ENCODE results near the gene LRIT1. TPM values are rescaled to one million over a fixed set of nuclear protein-coding genes. Genes with fewer than 3 reads are reported as not detected.

LRIT1 gene
- total and polyA plus RNA-seq, 2 of the 8 experiments (the other 6 are each of a cell fraction or from before 2014, with no cell fraction given) = 0.03 TPM; not detected in 1

GRCh38 chr10:84205049-84205852 is 36.1 kb downstream of the LRIT1 start:
- Histone ChIP-seq H3K79me2 (ENCODE audit: control insufficient read depth in 1 of 2, insufficient read depth in 2 of 2, low read length in 2 of 2) (no peaks in the 10 kb centered on the region), H3K14ac (ENCODE audit: insufficient read length) (no peak overlapping the region), H3K79me1 (ENCODE audit: low read depth, low read length) (no peaks in the 10 kb centered on the region), H3K4me1 (replicated peaks in 1 of 4; ENCODE audit: control insufficient read depth in 3 of 4, insufficient read depth in 4 of 4, low read length in 3 of 4) (no peaks in the 10 kb centered on the region), H2BK15ac (ENCODE audit: low read length) (no peak overlapping the region), H2BK20ac (ENCODE audit: low read length) (no peak overlapping the region), H3K4ac (replicated peaks; ENCODE audit: insufficient read length, low read depth, low read length) (no peak overlapping the region), H2BK5ac (ENCODE audit: low read depth, low read length) (no peak overlapping the region), H4K20me1 (replicated peaks in 1 of 2; ENCODE audit: control insufficient read depth in 1 of 2, insufficient read depth in 2 of 2, low read length in 2 of 2) (peaks cover 0 to 4% of the 10 kb centered on the region in 2 experiments), H3K27me3 (replicated peaks in 1 of 4; ENCODE audit: control insufficient read depth in 3 of 4, extremely low read depth in 1 of 4, insufficient read depth in 3 of 4, low read length in 3 of 4) (no peaks in the 10 kb centered on the region), H3K18ac (ENCODE audit: extremely low read depth, low read length) (no peak overlapping the region), H3K27ac (ENCODE audit: low read depth, low read length) (no peak overlapping the region), H2AK5ac (ENCODE audit: low read depth, low read length) (no peak overlapping the region), H2BK12ac (ENCODE audit: low read depth, low read length) (no peak overlapping the region), H2BK120ac (replicated peaks; ENCODE audit: low read depth, low read length) (no peak overlapping the region), H3K9me3 (ENCODE audit: insufficient read depth in 2 of 2, low read depth in 1 of 2, low read length in 1 of 2) (no peaks in the 10 kb centered on the region), H3K23ac (ENCODE audit: insufficient read length) (no peak overlapping the region), H3K36me3 (ENCODE audit: control insufficient read depth in 2 of 4, insufficient read depth in 4 of 4, low read length in 3 of 4) (no peaks in the 10 kb centered on the region), H3K4me2 (ENCODE audit: insufficient read depth in 1 of 2, low read depth in 2 of 2, low read length in 2 of 2) (no peak overlapping the region), H4K91ac (replicated peaks; ENCODE audit: insufficient read length, low read length) (no peak overlapping the region), H3K23me2 (ENCODE audit: low read depth, low read length) (no peaks in the 10 kb centered on the region), H2AFZ (ENCODE audit: low read length) (no peak overlapping the region), H4K8ac (ENCODE audit: extremely low read depth, insufficient read depth, low read length) (no peak overlapping the region; the same call in 1 of the 2 replicates), H3K9ac (replicated peaks in 1 of 4; ENCODE audit: extremely low read depth in 1 of 4, low read depth in 3 of 4, low read length in 3 of 4) (no peak overlapping the region), H4K5ac (ENCODE audit: insufficient read length, low read depth, low read length) (no peak overlapping the region), H3K56ac (replicated peaks; ENCODE audit: insufficient read length, low read depth, low read length) (no peak overlapping the region), H3K4me3 (ENCODE audit: extremely low read depth in 1 of 4, insufficient read depth in 2 of 4, low read depth in 3 of 4, low read length in 4 of 4) (no peak overlapping the region)
- TF ChIP-seq PHF8 (conservative IDR thresholded peaks at IDR 0.05; ENCODE audit: low read depth, low read length) (no peak), BCL11A (IDR thresholded peaks at IDR 0.05; ENCODE audit: low read depth in 2 of 2, low read length in 2 of 2) (no peak), CTCF (IDR thresholded peaks at IDR 0.05; ENCODE audit: control extremely low read depth in 1 of 3, insufficient read depth in 1 of 3, low read depth in 1 of 3, low read length in 3 of 3) (peak; percentile 93 to 97 (median 93)), ZNF274 (IDR thresholded peaks at IDR 0.05; ENCODE audit: borderline replicate concordance, extremely low read depth, low read length) (no peak), NRF1 (IDR thresholded peaks at IDR 0.05; ENCODE audit: low read depth, low read length) (no peak), CEBPB (IDR thresholded peaks at IDR 0.05; ENCODE audit: low read depth, low read length) (no peak), RAD21 (IDR thresholded peaks at IDR 0.05 in 1 of 2, conservative IDR thresholded peaks at IDR 0.05 in 1 of 2; ENCODE audit: low read depth in 2 of 2, low read length in 2 of 2) (peak; percentile 86 to 88), POU5F1 (IDR thresholded peaks at IDR 0.05; ENCODE audit: low read depth, low read length) (0 out of 2 replicates have a peak, but pooled peaks have one; percentile 8)
- peak; percentile 58 for FAIRE-seq
- peak in 1 of 2 experiments; percentile 89 for DNase-seq (ENCODE audit: low read depth in 1 of 2, low spot score in 2 of 2)
- ChIA-PET POLR2A (ENCODE audit: partially characterized antibody) (no interaction called here), CTCF (ENCODE audit: partially characterized antibody) (interaction anchor here (0.6 to 10.8 kb wide), 45 partner anchors 8 to 631 kb away, joined by 3 to 248 read pairs (median 5); partner anchors contain the start of genes CDHR1, GHITM, LRIT2 and RGR)
- 40% methylated on average over 8 of the region's 8 CpGs; no CpG with 5 or more reads in 1 of the 2 experiments for WGBS, 2 experiments (ENCODE audit: extremely low coverage in 1 of 2, insufficient coverage in 1 of 2, insufficient read length in 1 of 2, insufficient replicate concordance in 2 of 2, low coverage in 1 of 2, low lambda C conversion rate in 2 of 2, missing lambda C conversion rate in 1 of 2)
